Measurements from ENCODE around the gene SEC63.
"Not testable (repeated sequence)": the region's sequence is repeated elsewhere in the genome, so short reads cannot be mapped to it uniquely, and the experiment has no call there.

SEC63 gene

GRCh38 chr6:107868867-107869611 is 89.0 kb downstream of the SEC63 start:
- Histone ChIP-seq H3K4me3 (ENCODE audit: low read depth, low read length) (no peak overlapping the region), H3K27me3 (no peaks in the 10 kb centered on the region), H3K4me1 (peaks cover 3% of the 10 kb centered on the region; the same call in 1 of the 2 replicates), H3K36me3 (peaks cover 20% of the 10 kb centered on the region), H3K9me3 (no peaks in the 10 kb centered on the region)
- DNase-seq, result no peak
- TF ChIP-seq, protein P1, sequence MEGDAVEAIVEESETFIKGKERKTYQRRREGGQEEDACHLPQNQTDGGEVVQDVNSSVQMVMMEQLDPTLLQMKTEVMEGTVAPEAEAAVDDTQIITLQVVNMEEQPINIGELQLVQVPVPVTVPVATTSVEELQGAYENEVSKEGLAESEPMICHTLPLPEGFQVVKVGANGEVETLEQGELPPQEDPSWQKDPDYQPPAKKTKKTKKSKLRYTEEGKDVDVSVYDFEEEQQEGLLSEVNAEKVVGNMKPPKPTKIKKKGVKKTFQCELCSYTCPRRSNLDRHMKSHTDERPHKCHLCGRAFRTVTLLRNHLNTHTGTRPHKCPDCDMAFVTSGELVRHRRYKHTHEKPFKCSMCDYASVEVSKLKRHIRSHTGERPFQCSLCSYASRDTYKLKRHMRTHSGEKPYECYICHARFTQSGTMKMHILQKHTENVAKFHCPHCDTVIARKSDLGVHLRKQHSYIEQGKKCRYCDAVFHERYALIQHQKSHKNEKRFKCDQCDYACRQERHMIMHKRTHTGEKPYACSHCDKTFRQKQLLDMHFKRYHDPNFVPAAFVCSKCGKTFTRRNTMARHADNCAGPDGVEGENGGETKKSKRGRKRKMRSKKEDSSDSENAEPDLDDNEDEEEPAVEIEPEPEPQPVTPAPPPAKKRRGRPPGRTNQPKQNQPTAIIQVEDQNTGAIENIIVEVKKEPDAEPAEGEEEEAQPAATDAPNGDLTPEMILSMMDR (IDR thresholded peaks at IDR 0.05; ENCODE audit: low read depth, low read length), result no peak

- Histone ChIP-seq H3K36me3 (peaks cover 14% of the 10 kb centered on the region), H3K4me3 (ENCODE audit: low read depth, low read length) (no peak overlapping the region), H3K9me3 (no peaks in the 10 kb centered on the region), H3K4me1 (no peaks in the 10 kb centered on the region), H3K27me3 (no peaks in the 10 kb centered on the region)
- no peak for DNase-seq
- TF ChIP-seq, protein P1 (IDR thresholded peaks at IDR 0.05; ENCODE audit: low read depth, low read length), result no peak
Measured at GRCh38 chr6:107867302-107867615, 90.7 kb downstream of the SEC63 start.

- DNase-seq, result no peak
- H3K4me3 ChIP-seq (ENCODE audit: low read depth, low read length), result no peak overlapping the region
- no peaks in the 10 kb centered on the region for H3K27me3 ChIP-seq
- H3K9me3 ChIP-seq, result no peaks in the 10 kb centered on the region
- TF ChIP-seq, protein P1 (IDR thresholded peaks at IDR 0.05; ENCODE audit: low read depth, low read length), result peak; percentile 76
- peaks cover 14% of the 10 kb centered on the region for H3K36me3 ChIP-seq
- no peaks in the 10 kb centered on the region for H3K4me1 ChIP-seq
Measured at GRCh38 chr6:107866606-107867301, 91.3 kb downstream of the SEC63 start.

GRCh38 chr6:107864226-107865127 is 93.5 kb downstream of the SEC63 start:
- H3K4me3 ChIP-seq (ENCODE audit: low read depth, low read length), result no peak overlapping the region
- no peaks in the 10 kb centered on the region for H3K27me3 ChIP-seq
- no peaks in the 10 kb centered on the region for H3K4me1 ChIP-seq
- TF ChIP-seq, protein P1 (IDR thresholded peaks at IDR 0.05; ENCODE audit: low read depth, low read length), result no peak
- H3K9me3 ChIP-seq, result no peaks in the 10 kb centered on the region
- no peak for DNase-seq
- H3K36me3 ChIP-seq, result peaks cover 4% of the 10 kb centered on the region; the same call in 1 of the 2 replicates

- no peak overlapping the region for H3K4me3 ChIP-seq (ENCODE audit: low read depth, low read length)
- 0 out of 2 replicates have a peak, but pooled peaks cover 4% of the 10 kb centered on the region for H3K36me3 ChIP-seq
- DNase-seq, result no peak
- no peaks in the 10 kb centered on the region for H3K4me1 ChIP-seq
- no peaks in the 10 kb centered on the region for H3K27me3 ChIP-seq
- no peaks in the 10 kb centered on the region for H3K9me3 ChIP-seq
- TF ChIP-seq, protein P1 (IDR thresholded peaks at IDR 0.05; ENCODE audit: low read depth, low read length), result no peak
Measured at GRCh38 chr6:107862383-107862782, 95.6 kb downstream of the SEC63 start.

DNA sequence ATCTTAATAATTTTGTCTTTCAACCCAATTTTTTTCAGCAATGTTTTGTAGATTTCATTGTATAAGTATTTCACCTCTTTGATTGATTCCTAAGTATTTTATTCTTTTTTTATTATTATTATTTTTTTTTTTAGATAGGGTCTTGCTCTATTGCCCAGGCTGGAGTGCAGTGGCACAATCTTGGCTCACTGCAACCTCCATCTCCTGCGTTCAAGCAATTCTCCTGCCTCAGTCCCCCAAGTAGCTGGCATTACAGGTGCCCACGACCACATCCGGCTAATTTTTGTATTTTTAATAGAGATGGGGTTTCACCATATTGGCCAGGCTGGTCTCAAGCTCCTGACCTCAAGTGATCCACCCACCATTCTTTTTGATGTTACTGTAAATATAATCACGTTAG is 97.0 kb downstream of the SEC63 start:
- H3K4me1 ChIP-seq; DNase-seq; H3K36me3 ChIP-seq; H3K4me3 ChIP-seq (ENCODE audit: low read depth, low read length); H3K27me3 ChIP-seq; H3K9me3 ChIP-seq: not testable (repeated sequence)

DNA sequence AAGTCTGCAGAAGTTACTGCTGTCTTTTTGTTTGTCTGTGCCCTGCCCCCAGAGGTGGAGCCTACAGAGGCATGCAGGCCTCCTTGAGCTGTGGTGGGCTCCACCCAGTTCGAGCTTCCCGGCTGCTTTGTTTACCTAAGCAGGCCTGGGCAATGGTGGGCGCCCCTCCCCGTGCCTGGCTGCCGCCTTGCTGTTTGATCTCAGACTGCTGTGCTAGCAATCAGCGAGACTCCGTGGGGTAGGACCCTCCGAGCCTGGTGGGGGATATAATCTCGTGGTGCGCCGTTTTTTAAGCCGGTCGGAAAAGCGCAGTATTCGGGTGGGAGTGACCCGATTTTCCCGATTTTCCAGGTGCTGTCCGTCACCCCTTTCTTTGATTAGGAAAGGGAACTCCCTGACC is 97.9 kb downstream of the SEC63 start:
- H3K27me3 ChIP-seq; H3K36me3 ChIP-seq; H3K4me3 ChIP-seq (ENCODE audit: low read depth, low read length); H3K9me3 ChIP-seq; DNase-seq; H3K4me1 ChIP-seq: not testable (repeated sequence)

Measured in BE2C (cell line).